ENCODE measurements around the gene OTUB1.

DNA sequence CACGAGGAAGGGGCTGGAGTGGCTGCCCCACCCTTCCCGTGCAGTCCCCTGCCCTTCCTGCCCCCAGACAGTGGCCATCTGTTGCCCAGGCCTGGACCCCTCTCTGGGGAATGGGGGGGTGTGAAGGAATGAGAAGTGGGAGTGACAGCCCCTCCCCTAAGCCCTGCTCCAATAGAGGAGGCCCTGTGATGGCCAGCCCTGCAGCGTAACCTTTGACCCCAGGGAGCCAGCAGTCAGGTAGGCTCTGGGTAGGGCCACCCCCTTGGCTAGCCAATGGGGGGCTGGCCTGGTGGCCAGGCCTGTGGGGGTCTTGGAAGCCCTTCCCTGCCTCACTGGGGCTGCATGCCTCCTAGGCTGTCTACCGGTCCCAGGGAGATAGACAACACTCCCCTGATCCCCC is 56.1 kb downstream of the OTUB1 start:
- TF ChIP-seq CTCF (IDR thresholded peaks at IDR 0.05) (no peak), EZH2 (IDR thresholded peaks at IDR 0.05; ENCODE audit: borderline replicate concordance, insufficient read depth, low read depth, low read length, poor library complexity, severe bottlenecking) (no peak)
